Lung (tissue), 12 donors: ENCODE data around the gene TIPRL. TPM values are rescaled to one million over a fixed set of nuclear protein-coding genes. Genes with fewer than 3 reads are reported as not detected.

Experiments used
- ATAC-seq: fragments of 200-7000 bp; cut with Tn5 transposase; one replicate; pipeline ENCODE4 v1.9.1; 2020; ENCODE audit warnings: moderate number of reproducible peaks; ENCODE audit not compliant: insufficient read depth, low FRiP score
- DNase-seq, 3 donors: peaks; one replicate each; pipeline ENCODE4 v3.0.0-alpha.2; 2013 to 2017
- H3K27ac ChIP-seq, 2 donors: one replicate each; pipeline ENCODE4 v1.5.1; 2013; ENCODE audit warnings: mild to moderate bottlenecking in 2 of 2, moderate library complexity in 2 of 2, control low read depth in 1 of 2, inconsistent platforms in 1 of 2, low read depth in 1 of 2, low read length in 1 of 2
- H3K27me3 ChIP-seq, 3 donors: one replicate each; pipeline ENCODE4 v1.5.1; 2013; ENCODE audit warnings: low read length in 2 of 3; ENCODE audit not compliant: control insufficient read depth in 3 of 3, insufficient read depth in 3 of 3
- H3K36me3 ChIP-seq, 4 donors: one replicate each; pipeline ENCODE4 v1.5.1; 2013; ENCODE audit warnings: low read length in 4 of 4, mild to moderate bottlenecking in 1 of 4, moderate library complexity in 1 of 4; ENCODE audit not compliant: control insufficient read depth in 4 of 4, insufficient read depth in 4 of 4
- H3K4me1 ChIP-seq, 5 donors: one replicate each; pipeline ENCODE4 v1.5.1; 2013; ENCODE audit warnings: low read length in 5 of 5, mild to moderate bottlenecking in 2 of 5, moderate library complexity in 1 of 5; ENCODE audit not compliant: control insufficient read depth in 5 of 5, insufficient read depth in 5 of 5
- H3K4me3 ChIP-seq: one replicate; pipeline ENCODE4 v1.5.1; 2013; ENCODE audit warnings: mild to moderate bottlenecking, control low read depth, moderate library complexity
- H3K9ac ChIP-seq, 2 donors: one replicate each; pipeline ENCODE4 v1.5.1; 2013; ENCODE audit warnings: low read length in 2 of 2, control low read depth in 1 of 2; ENCODE audit not compliant: insufficient read depth in 1 of 2
- H3K9me3 ChIP-seq, 4 donors: one replicate each; pipeline ENCODE4 v1.5.1; 2013; ENCODE audit warnings: low read length in 3 of 4, mild to moderate bottlenecking in 1 of 4, moderate library complexity in 1 of 4; ENCODE audit not compliant: control insufficient read depth in 4 of 4, insufficient read depth in 3 of 4
- WGBS, 2 donors: extraction: QIAGEN DNeasy Blood & Tissue Kit; methylation state at CpG; one replicate each; pipeline ENCODE4 v1.1.7; 2013; 5-methylcytosine and 5-hydroxymethylcytosine counted together
- polyA plus RNA-seq, 2 donors: library from polyadenylated mRNA; stranded (reverse); fragments of 200-250 nt; gene quantifications; one replicate each; pipeline ENCODE4 v1.2.1, GENCODE V29; 2013
- total RNA-seq, 2 donors: library from RNA; depleted of rRNA in 1 of 2; stranded (reverse); fragments of >200 nt in 1 of 2; gene quantifications; one replicate each; pipeline ENCODE4 v1.2.1, GENCODE V29; 2014 to 2021
- TF ChIP-seq, protein P1 (sequence below): IDR thresholded peaks from 2 replicates; pipeline ENCODE4 v1.5.1; 2012; ENCODE audit warnings: mild to moderate bottlenecking; ENCODE audit errors: control extremely low read depth, extremely low read depth
- donor health status: control.
- donor health status: control.
- donor health status: Bipolar disorder and iron deficiency.
- donor health status: healthy.
- donor health status: DM: yes; HTN: yes; CAD: no.

Gene TIPRL
- total and polyA plus RNA-seq, 4 donors = 14.2 to 38.4 (median 21.8) TPM

DNA sequence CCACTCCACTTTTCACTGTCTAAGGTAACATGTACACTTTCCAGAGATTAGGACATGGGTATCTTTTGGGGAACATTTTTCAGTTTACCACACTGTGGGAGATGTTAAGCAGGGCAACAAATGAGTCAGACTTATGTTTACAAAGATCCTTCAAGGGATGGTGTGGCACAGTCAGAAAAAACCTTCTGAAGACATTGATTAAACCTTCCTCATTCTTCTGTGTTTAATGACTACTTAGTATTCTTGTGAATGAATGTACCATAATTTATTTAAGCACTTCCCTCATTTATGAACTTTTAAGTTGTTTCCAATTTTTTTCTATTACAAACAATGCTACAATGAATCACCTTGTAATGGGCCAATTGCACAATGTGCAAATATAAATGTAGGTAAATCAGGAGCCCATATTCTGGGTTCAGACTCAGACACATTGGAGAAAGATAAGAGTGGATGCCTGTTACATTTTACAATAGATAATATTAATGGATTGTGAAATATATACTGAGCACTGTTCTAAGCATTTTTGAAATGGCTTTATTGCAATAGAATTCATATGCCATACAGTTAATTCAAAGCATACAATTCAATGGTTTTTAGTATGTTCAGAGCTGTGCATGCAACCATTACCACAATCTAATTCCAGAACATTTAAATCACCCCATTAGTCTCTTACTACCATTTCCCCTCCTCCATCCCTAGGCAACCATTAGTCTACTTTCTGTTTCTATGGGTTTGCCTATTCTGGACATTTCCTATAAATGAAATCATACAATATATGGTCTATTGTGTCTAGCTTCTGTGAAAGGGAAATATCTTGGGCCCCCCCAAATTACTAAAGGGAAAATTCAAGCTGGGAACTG is 45.1 kb downstream of the TIPRL start:
- Histone ChIP-seq H3K27ac (no peak overlapping the region), H3K9me3 (peaks cover 0 to 2% (median 0%) of the 10 kb centered on the region in 4 donors), H3K27me3 (no peaks in the 10 kb centered on the region), H3K36me3 (no peaks in the 10 kb centered on the region), H3K9ac (no peak overlapping the region), H3K4me1 (peaks cover 0 to 28% (median 12%) of the 10 kb centered on the region in 5 donors), H3K4me3 (no peak overlapping the region)
- ATAC-seq (no peak), DNase-seq (no peak)
- TF ChIP-seq, protein P1, sequence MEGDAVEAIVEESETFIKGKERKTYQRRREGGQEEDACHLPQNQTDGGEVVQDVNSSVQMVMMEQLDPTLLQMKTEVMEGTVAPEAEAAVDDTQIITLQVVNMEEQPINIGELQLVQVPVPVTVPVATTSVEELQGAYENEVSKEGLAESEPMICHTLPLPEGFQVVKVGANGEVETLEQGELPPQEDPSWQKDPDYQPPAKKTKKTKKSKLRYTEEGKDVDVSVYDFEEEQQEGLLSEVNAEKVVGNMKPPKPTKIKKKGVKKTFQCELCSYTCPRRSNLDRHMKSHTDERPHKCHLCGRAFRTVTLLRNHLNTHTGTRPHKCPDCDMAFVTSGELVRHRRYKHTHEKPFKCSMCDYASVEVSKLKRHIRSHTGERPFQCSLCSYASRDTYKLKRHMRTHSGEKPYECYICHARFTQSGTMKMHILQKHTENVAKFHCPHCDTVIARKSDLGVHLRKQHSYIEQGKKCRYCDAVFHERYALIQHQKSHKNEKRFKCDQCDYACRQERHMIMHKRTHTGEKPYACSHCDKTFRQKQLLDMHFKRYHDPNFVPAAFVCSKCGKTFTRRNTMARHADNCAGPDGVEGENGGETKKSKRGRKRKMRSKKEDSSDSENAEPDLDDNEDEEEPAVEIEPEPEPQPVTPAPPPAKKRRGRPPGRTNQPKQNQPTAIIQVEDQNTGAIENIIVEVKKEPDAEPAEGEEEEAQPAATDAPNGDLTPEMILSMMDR = no peak

DNA sequence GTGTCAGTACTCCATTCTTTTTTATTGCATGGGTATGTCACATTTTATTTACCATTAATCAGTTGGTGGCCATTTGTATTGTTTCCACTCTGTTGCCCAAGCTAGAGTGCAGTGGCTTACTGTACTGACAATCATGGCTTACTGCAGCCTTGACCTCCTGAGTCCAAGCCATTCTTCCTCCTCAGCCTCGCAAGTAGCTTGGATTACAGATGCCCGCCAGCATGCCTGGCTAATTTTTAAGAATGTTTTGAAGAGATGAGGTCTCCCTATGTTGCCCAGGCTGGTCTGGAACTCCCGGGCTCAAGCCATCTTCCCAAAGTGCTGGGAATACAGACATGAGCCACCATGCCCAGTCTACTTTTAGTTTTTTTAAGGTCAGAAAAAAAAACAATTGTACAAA is 46.2 kb downstream of the TIPRL start:
- ATAC-seq = no peak
- no peak overlapping the region for H3K27ac ChIP-seq
- H3K9me3 ChIP-seq = peaks cover 0 to 2% (median 0%) of the 10 kb centered on the region in 4 donors
- DNase-seq = no peak
- H3K4me1 ChIP-seq = peaks cover 0 to 29% (median 12%) of the 10 kb centered on the region in 5 donors
- 90 to 94% methylated on average over 3 of the region's 3 CpGs for WGBS, 2 donors
- no peak overlapping the region for H3K9ac ChIP-seq
- H3K4me3 ChIP-seq = no peak overlapping the region
- no peaks in the 10 kb centered on the region for H3K27me3 ChIP-seq
- peaks cover 0 to 6% (median 0%) of the 10 kb centered on the region in 4 donors for H3K36me3 ChIP-seq
- TF ChIP-seq, protein P1 = no peak

DNA sequence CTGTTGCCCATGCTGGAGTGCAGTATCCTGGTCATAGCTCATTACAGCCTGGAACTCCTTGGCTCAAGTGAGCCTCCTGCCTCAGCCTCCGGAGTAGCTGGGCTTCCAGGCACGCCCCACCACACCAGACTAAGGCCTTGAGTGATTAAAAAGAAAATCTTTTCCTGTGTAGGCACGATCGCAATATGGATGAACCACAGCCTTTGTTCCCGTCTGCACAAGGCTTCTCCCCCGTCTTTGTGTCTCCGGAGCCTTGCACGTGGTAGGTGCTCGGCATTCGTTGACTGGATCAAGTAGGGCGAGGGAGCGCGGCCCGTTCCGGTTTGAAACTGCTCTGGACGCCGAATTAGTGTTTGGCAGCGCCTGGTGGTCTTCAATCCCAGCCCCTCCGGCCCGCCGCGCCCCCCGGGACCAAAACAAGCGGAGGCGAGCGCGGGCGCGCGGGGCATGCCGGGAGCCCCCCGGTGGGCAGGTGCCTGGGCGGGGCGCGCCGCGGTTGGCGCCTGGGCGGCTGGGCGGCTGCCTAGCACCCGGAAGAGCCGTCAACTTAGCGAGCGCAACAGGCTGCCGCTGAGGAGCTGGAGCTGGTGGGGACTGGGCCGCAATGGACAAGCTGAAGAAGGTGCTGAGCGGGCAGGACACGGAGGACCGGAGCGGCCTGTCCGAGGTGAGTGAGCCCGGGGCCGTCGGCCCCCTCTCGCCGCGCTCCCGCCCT is 46.9 kb downstream of the TIPRL start, which contains the start of gene SFT2D2:
SFT2D2 (plus strand) TSS at position 529 of the 715 bp plus-strand sequence; CDS start at position 605, 76 bp downstream.
- Histone ChIP-seq H3K36me3 (peaks cover 0 to 7% (median 0%) of the 10 kb centered on the region in 4 donors), H3K27me3 (no peaks in the 10 kb centered on the region), H3K4me3 (peak within 1 kb of the TSS; percentile 96), H3K9ac (peak within 1 kb of the TSS; percentile 64 to 67), H3K4me1 (peaks cover 0 to 29% (median 12%) of the 10 kb centered on the region in 5 donors), H3K27ac (peak within 1 kb of the TSS; percentile 66 to 98), H3K9me3 (peaks cover 0 to 2% (median 0%) of the 10 kb centered on the region in 4 donors)
- TF ChIP-seq, protein P1 = no peak
- DNase-seq = peak; percentile 78 to 89 (median 80)
- ATAC-seq = peak; percentile 95
- WGBS, 2 donors = 1 to 2% methylated on average over 55 to 58 of the region's 58 CpGs
